ENCODE results near the gene RAB9B. TPM values are rescaled to one million over a fixed set of nuclear protein-coding genes. Genes with fewer than 3 reads are reported as not detected.

RAB9B gene
- total and polyA plus RNA-seq, 2 donors (not counting 1 experiment from before 2014, with no cell fraction given), result 0.43 to 0.44 TPM

DNA sequence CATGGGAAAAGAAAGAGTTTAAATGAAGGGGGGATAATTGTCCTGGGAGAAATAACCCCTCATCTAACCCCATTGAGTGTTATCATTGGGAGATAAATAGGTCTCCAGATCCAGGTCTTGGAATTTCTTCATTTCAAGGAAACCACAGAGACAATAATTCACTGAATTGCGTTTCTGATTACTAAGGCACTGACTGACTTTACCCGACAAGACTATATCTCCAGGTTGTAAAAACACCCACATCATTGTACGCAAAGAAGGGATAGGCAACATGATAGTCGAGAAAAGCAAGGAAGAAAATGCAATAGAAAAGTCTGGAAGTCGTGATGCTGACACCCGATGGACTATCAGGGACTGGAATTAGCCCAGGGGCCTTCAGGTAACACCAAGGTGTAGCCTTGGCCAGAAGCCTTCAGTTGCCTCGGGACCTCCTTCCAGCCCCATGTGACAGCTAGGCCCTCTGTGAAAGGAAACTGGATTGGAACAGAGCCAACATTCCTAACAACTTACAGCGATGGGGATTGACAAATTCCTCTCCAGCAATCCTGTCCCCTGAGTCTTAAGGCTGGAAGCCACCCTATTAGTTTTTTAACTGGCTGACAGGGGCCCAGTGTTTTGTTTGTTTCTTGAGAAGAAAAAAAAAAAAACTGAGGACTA is 46.5 kb upstream of the RAB9B start:
- Mint-ChIP-seq H3K4me1 (no peaks in the 10 kb centered on the region), H3K27ac (no peak overlapping the region), H3K27me3 (no peaks in the 10 kb centered on the region), H3K4me3 (no peak overlapping the region), H3K9me3 (ENCODE audit: insufficient read depth) (no peaks in the 10 kb centered on the region)
- no peak overlapping the region for H2AFZ ChIP-seq (ENCODE audit: insufficient read depth, low read depth, low read length, poor library complexity, severe bottlenecking)
- no peaks in the 10 kb centered on the region for H3K4me1 ChIP-seq (ENCODE audit: control insufficient read depth in 2 of 2, insufficient read depth in 2 of 2, low read length in 2 of 2)
- no peak for ATAC-seq (ENCODE audit: low read depth)
- 86% methylated on average over 2 of the region's 8 CpGs for WGBS (ENCODE audit: insufficient coverage)
- TF ChIP-seq EZH2 (IDR thresholded peaks at IDR 0.05; ENCODE audit: borderline replicate concordance, insufficient read depth, low read depth, low read length, poor library complexity, severe bottlenecking), result no peak
- TF ChIP-seq, protein P1, sequence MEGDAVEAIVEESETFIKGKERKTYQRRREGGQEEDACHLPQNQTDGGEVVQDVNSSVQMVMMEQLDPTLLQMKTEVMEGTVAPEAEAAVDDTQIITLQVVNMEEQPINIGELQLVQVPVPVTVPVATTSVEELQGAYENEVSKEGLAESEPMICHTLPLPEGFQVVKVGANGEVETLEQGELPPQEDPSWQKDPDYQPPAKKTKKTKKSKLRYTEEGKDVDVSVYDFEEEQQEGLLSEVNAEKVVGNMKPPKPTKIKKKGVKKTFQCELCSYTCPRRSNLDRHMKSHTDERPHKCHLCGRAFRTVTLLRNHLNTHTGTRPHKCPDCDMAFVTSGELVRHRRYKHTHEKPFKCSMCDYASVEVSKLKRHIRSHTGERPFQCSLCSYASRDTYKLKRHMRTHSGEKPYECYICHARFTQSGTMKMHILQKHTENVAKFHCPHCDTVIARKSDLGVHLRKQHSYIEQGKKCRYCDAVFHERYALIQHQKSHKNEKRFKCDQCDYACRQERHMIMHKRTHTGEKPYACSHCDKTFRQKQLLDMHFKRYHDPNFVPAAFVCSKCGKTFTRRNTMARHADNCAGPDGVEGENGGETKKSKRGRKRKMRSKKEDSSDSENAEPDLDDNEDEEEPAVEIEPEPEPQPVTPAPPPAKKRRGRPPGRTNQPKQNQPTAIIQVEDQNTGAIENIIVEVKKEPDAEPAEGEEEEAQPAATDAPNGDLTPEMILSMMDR (IDR thresholded peaks at IDR 0.05), result no peak
- intact Hi-C loops (cut with micrococcal nuclease), result no loop called here
- H3K9ac ChIP-seq (ENCODE audit: low read length), result no peak overlapping the region
- no peak overlapping the region for H3K27ac ChIP-seq (ENCODE audit: low read length in 2 of 2)
- no peaks in the 10 kb centered on the region for H3K9me3 ChIP-seq (ENCODE audit: control extremely low read depth in 1 of 3, control insufficient read depth in 2 of 3, insufficient read depth in 1 of 3, low read length in 2 of 3)
- H4K20me1 ChIP-seq (ENCODE audit: control insufficient read depth, insufficient read depth, low read length, poor library complexity, severe bottlenecking), result no peaks in the 10 kb centered on the region
- no peaks in the 10 kb centered on the region for H3K36me3 ChIP-seq (replicated peaks in 1 of 2; ENCODE audit: control extremely low read depth in 1 of 2, control insufficient read depth in 1 of 2, extremely low read depth in 1 of 2, insufficient read depth in 2 of 2, low read length in 1 of 2)
- H3K27me3 ChIP-seq (replicated peaks in 1 of 4; ENCODE audit: control extremely low read depth in 1 of 4, control insufficient read depth in 3 of 4, insufficient read depth in 4 of 4, low read length in 3 of 4), result no peaks in the 10 kb centered on the region
- H3K79me2 ChIP-seq (ENCODE audit: control insufficient read depth, insufficient read depth, low read length), result no peaks in the 10 kb centered on the region
- CTCF ChIA-PET, result no interaction called here
- DNase-seq, result no peak
- POLR2A ChIA-PET, result no interaction called here
- H3K4me3 ChIP-seq (ENCODE audit: control extremely low read depth in 1 of 5, extremely low read depth in 1 of 5, insufficient read depth in 1 of 5, low read depth in 2 of 5, low read length in 4 of 5), result no peak overlapping the region
- no peak overlapping the region for H3K4me2 ChIP-seq (replicated peaks; ENCODE audit: low read depth, low read length, poor library complexity, severe bottlenecking)

DNA sequence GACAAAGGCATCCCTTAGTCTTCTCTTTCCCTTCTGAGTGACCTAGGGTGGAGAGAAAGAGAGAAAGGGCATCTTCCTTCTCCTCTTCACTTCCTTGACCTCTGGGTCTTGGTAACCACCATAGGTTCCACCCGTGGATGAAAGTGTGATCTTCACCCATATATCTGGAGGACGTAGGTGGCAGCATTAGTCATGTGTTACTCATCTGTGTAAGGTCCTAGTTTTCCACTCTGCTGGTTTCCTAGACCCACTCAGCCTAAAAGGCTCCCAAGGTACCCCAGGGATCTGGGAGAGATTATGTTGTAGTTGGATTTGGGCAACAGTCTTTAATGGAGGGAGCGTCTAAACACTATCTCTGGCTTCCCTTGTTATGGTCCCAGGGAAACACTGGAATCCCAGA is 45.5 kb upstream of the RAB9B start:
- Histone ChIP-seq H3K4me3 (ENCODE audit: control extremely low read depth in 1 of 5, extremely low read depth in 1 of 5, insufficient read depth in 1 of 5, low read depth in 2 of 5, low read length in 4 of 5) (no peak overlapping the region), H2AFZ (ENCODE audit: insufficient read depth, low read depth, low read length, poor library complexity, severe bottlenecking) (no peak overlapping the region), H3K9me3 (ENCODE audit: control extremely low read depth in 1 of 3, control insufficient read depth in 2 of 3, insufficient read depth in 1 of 3, low read length in 2 of 3) (no peaks in the 10 kb centered on the region), H3K9ac (ENCODE audit: low read length) (no peak overlapping the region), H3K4me2 (replicated peaks; ENCODE audit: low read depth, low read length, poor library complexity, severe bottlenecking) (no peak overlapping the region), H3K36me3 (replicated peaks in 1 of 2; ENCODE audit: control extremely low read depth in 1 of 2, control insufficient read depth in 1 of 2, extremely low read depth in 1 of 2, insufficient read depth in 2 of 2, low read length in 1 of 2) (no peaks in the 10 kb centered on the region), H3K79me2 (ENCODE audit: control insufficient read depth, insufficient read depth, low read length) (no peaks in the 10 kb centered on the region), H3K4me1 (ENCODE audit: control insufficient read depth in 2 of 2, insufficient read depth in 2 of 2, low read length in 2 of 2) (no peaks in the 10 kb centered on the region), H4K20me1 (ENCODE audit: control insufficient read depth, insufficient read depth, low read length, poor library complexity, severe bottlenecking) (no peaks in the 10 kb centered on the region), H3K27me3 (replicated peaks in 1 of 4; ENCODE audit: control extremely low read depth in 1 of 4, control insufficient read depth in 3 of 4, insufficient read depth in 4 of 4, low read length in 3 of 4) (no peaks in the 10 kb centered on the region), H3K27ac (ENCODE audit: low read length in 2 of 2) (no peak overlapping the region)
- intact Hi-C loops (cut with micrococcal nuclease), result no loop called here
- ATAC-seq (ENCODE audit: low read depth) (no peak), DNase-seq (no peak)
- Mint-ChIP-seq H3K4me1 (no peaks in the 10 kb centered on the region), H3K27me3 (no peaks in the 10 kb centered on the region), H3K27ac (no peak overlapping the region), H3K4me3 (no peak overlapping the region), H3K9me3 (ENCODE audit: insufficient read depth) (no peaks in the 10 kb centered on the region)
- WGBS (ENCODE audit: insufficient coverage), result no CpG with 5 or more reads among the region's 3 CpGs
- ChIA-PET POLR2A (no interaction called here), CTCF (no interaction called here)
- no peak for TF ChIP-seq EZH2 (IDR thresholded peaks at IDR 0.05; ENCODE audit: borderline replicate concordance, insufficient read depth, low read depth, low read length, poor library complexity, severe bottlenecking)
- TF ChIP-seq, protein P1 (IDR thresholded peaks at IDR 0.05), result no peak

All from B cell (primary cell).